Right lobe of liver (tissue), 6 donors: Measurements from ENCODE around the gene ABCB4. TPM values are rescaled to one million over a fixed set of nuclear protein-coding genes. Genes with fewer than 3 reads are reported as not detected.

Experiments
- ATAC-seq, 4 donors: fragments of 200-7000 bp; cut with Tn5 transposase; one replicate each; pipeline ENCODE4 v1.9.1; 2020; ENCODE audit warnings: mild to moderate bottlenecking in 4 of 4, moderate library complexity in 4 of 4
- DNase-seq, 3 donors: peaks; one replicate each; pipeline ENCODE4 v3.0.0-alpha.2; 2020
- H3K27ac ChIP-seq, 3 donors: fragments of 200-600 bp; one replicate each; pipeline ENCODE4 v1.8.0; 2022
- H3K27me3 ChIP-seq, 2 donors: fragments of 200-600 bp; one replicate each; pipeline ENCODE4 v1.8.0; 2022
- H3K36me3 ChIP-seq, 4 donors: fragments of 200-600 bp; sonication (generic) in 1 of 4; one replicate each; pipeline versions ENCODE4 v1.5.1 to v1.8.0; 2017 to 2022; ENCODE audit warnings: control low read depth in 1 of 4
- H3K4me1 ChIP-seq, 4 donors: fragments of 200-600 bp; sonication (generic) in 1 of 4; one replicate each; pipeline versions ENCODE4 v1.5.1 to v1.8.0; 2017 to 2022; ENCODE audit warnings: control low read depth in 1 of 4
- H3K4me3 ChIP-seq, 3 donors: fragments of 200-600 bp; one replicate each; pipeline ENCODE4 v1.8.0; 2022
- H3K9me3 ChIP-seq, 4 donors: fragments of 200-600 bp; sonication (generic) in 1 of 4; one replicate each; pipeline versions ENCODE4 v1.5.1 to v1.8.0; 2017 to 2022; ENCODE audit warnings: control low read depth in 1 of 4
- CTCF ChIP-seq, 4 donors: fragments of 200-600 bp in 3 of 4; fragments of 450-650 bp in 1 of 4; IDR thresholded peaks; one replicate each; pipeline versions ENCODE4 v1.5.1 to v1.8.0; 2016 to 2022; ENCODE audit warnings: antibody characterized with exemption in 4 of 4, mild to moderate bottlenecking in 2 of 4
- POLR2A ChIP-seq: fragments of 450-650 bp; IDR thresholded peaks from one replicate; pipeline ENCODE4 v1.6.1; 2017; ENCODE audit warnings: antibody characterized with exemption, mild to moderate bottlenecking
- WGBS: methylation state at CpG from one replicate; pipeline ENCODE4 v1.1.6; 2018; ENCODE audit warnings: low coverage, low lambda C conversion rate; ENCODE audit not compliant: insufficient coverage; ENCODE audit errors: missing lambda C conversion rate; 5-methylcytosine and 5-hydroxymethylcytosine counted together
- intact Hi-C, 2 donors: fragments of 100-400 bp; cut with DNase I; formaldehyde crosslinking; loops; one replicate each; pipeline versions ENCODE4 v1.11.2 to v1.14.1; 2022
- total RNA-seq, 6 experiments: library from RNA; depleted of rRNA in 2 of 6; stranded (reverse); fragments of >200 nt in 2 of 6; fragmentation: NEBNext Ultra II Directional in 3 of 6; extraction: Animal tissue kit (Norgen Biotek cat#: 25700) in 3 of 6; gene quantifications; one replicate each; pipeline versions ENCODE4 v1.1.0 to v1.2.4, GENCODE V29; 2016 to 2023
- donor health status: DM: no; HTN: yes; CAD: no.
- donor health status: DM: no; HTN: no; CAD: no.
- donor health status: DM: no; HTN: no; CAD: no.
- donor health status: DM: no; HTN: yes; CAD: no.
- donor health status: DM: no; HTN: yes; CAD: no.

ABCB4 gene
- total RNA-seq, 6 experiments from 2014 or later: 57.2 to 189 (median 115) TPM

- TF ChIP-seq POLR2A: no peak
- no peak for TF ChIP-seq CTCF (IDR thresholded peaks at IDR 0.05)
- H3K36me3 ChIP-seq: no peaks in the 10 kb centered on the region
- no peaks in the 10 kb centered on the region for H3K27me3 ChIP-seq
- H3K4me3 ChIP-seq: no peak overlapping the region
- no peaks in the 10 kb centered on the region for H3K9me3 ChIP-seq
- H3K27ac ChIP-seq: peak overlapping the region in 2 of 3 donors; percentile 32 to 75
- intact Hi-C loops: no loop called here
- DNase-seq (peak in 2 of 3 donors; percentile 57 to 73), ATAC-seq (peak; percentile 56 to 75 (median 68))
- H3K4me1 ChIP-seq: peaks cover 0 to 45% (median 22%) of the 10 kb centered on the region in 4 donors
- 32% methylated on average over 3 of the region's 3 CpGs for WGBS
These were observed 24.0 kb upstream of the ABCB4 start for GRCh38 chr7:87499494-87499893.

- peak overlapping the region in 2 of 3 donors; percentile 55 to 75 for H3K27ac ChIP-seq
- DNase-seq (no peak), ATAC-seq (no peak)
- no peak overlapping the region for H3K4me3 ChIP-seq
- H3K36me3 ChIP-seq: no peaks in the 10 kb centered on the region
- 71% methylated on average over 1 of the region's 1 CpG for WGBS
- peaks cover 0 to 45% (median 22%) of the 10 kb centered on the region in 4 donors for H3K4me1 ChIP-seq
- TF ChIP-seq CTCF (IDR thresholded peaks at IDR 0.05) (no peak), POLR2A (no peak)
- H3K9me3 ChIP-seq: no peaks in the 10 kb centered on the region
- no peaks in the 10 kb centered on the region for H3K27me3 ChIP-seq
- intact Hi-C loops: no loop called here
These were observed 23.4 kb upstream of the ABCB4 start for GRCh38 chr7:87498893-87499292.

- no peaks in the 10 kb centered on the region for H3K27me3 ChIP-seq
- WGBS: 40% methylated on average over 3 of the region's 3 CpGs
- intact Hi-C loops: no loop called here
- H3K4me3 ChIP-seq: no peak overlapping the region
- no peaks in the 10 kb centered on the region for H3K36me3 ChIP-seq
- TF ChIP-seq CTCF (IDR thresholded peaks at IDR 0.05) (no peak), POLR2A (peak; percentile 58)
- no peaks in the 10 kb centered on the region for H3K9me3 ChIP-seq
- ATAC-seq: peak; percentile 72 to 86 (median 78)
- H3K4me1 ChIP-seq: peaks cover 0 to 45% (median 22%) of the 10 kb centered on the region in 4 donors
- DNase-seq: peak in 1 of 3 donors; percentile 71
- peak overlapping the region; percentile 55 to 75 (median 57) for H3K27ac ChIP-seq
These were observed 22.0 kb upstream of the ABCB4 start for GRCh38 chr7:87497482-87497881.

- Histone ChIP-seq H3K27ac (peak overlapping the region; percentile 2 to 75 (median 28)), H3K4me3 (no peak overlapping the region), H3K9me3 (no peaks in the 10 kb centered on the region), H3K4me1 (peaks cover 0 to 45% (median 22%) of the 10 kb centered on the region in 4 donors), H3K27me3 (no peaks in the 10 kb centered on the region), H3K36me3 (no peaks in the 10 kb centered on the region)
- ATAC-seq (peak; percentile 35 to 69 (median 55)), DNase-seq (no peak)
- TF ChIP-seq CTCF (IDR thresholded peaks at IDR 0.05): no peak
- no peak for TF ChIP-seq POLR2A
- intact Hi-C loops: no loop called here
- WGBS: 33% methylated on average over 5 of the region's 5 CpGs
These were observed 19.9 kb upstream of the ABCB4 start for GRCh38 chr7:87495366-87495765.

GRCh38 chr7:87494454-87494853 lies 19.0 kb upstream of the ABCB4 start:
- Histone ChIP-seq H3K36me3 (no peaks in the 10 kb centered on the region), H3K27me3 (no peaks in the 10 kb centered on the region), H3K27ac (no peak overlapping the region), H3K4me1 (peaks cover 0 to 38% (median 19%) of the 10 kb centered on the region in 4 donors), H3K9me3 (no peaks in the 10 kb centered on the region), H3K4me3 (no peak overlapping the region)
- no peak for ATAC-seq
- no peak for TF ChIP-seq CTCF (IDR thresholded peaks at IDR 0.05)
- WGBS: 87% methylated on average over 1 of the region's 1 CpG
- intact Hi-C loops: no loop called here
- no peak for DNase-seq
